HepG2 (cell line): Measurements from ENCODE around the gene POU3F3. TPM values are rescaled to one million over a fixed set of nuclear protein-coding genes. Genes with fewer than 3 reads are reported as not detected.

Source experiments
- BCLAF1 ChIP-seq: fragments of 450-650 bp; IDR thresholded peaks from 2 replicates; pipeline ENCODE4 v1.6.1; 2017; ENCODE audit warnings: mild to moderate bottlenecking
- CEBPZ ChIP-seq: IDR thresholded peaks from 2 replicates; pipeline ENCODE4 v1.6.1; 2012; ENCODE audit warnings: low read length, improper control_type of control experiment
- EP300 ChIP-seq, 3 experiments: sonication (generic) in 1 of 3; formaldehyde crosslinking in 1 of 3; IDR thresholded peaks; 2 replicates each; pipeline versions ENCODE4 v1.5.1 to v1.6.1; 2011 to 2020; ENCODE audit warnings: low read depth in 2 of 3, low read length in 2 of 3, borderline replicate concordance in 1 of 3, improper control_type of control experiment in 1 of 3, mild to moderate bottlenecking in 1 of 3, missing genetic modification reagents in 1 of 3, moderate library complexity in 1 of 3
- FOSL2 ChIP-seq: sonication (generic); formaldehyde crosslinking; IDR thresholded peaks from 2 replicates; pipeline ENCODE4 v1.4.0; 2020; ENCODE audit warnings: missing genetic modification reagents
- NRL ChIP-seq: sonication (generic); formaldehyde crosslinking; IDR thresholded peaks from 2 replicates; pipeline ENCODE4 v1.5.0; 2020; ENCODE audit warnings: missing genetic modification reagents, mild to moderate bottlenecking, moderate library complexity, borderline replicate concordance
- REXO4 ChIP-seq: sonication (generic); formaldehyde crosslinking; IDR thresholded peaks from 2 replicates; pipeline ENCODE4 v1.8.0; 2022; ENCODE audit warnings: missing genetic modification reagents, mild to moderate bottlenecking, borderline replicate concordance
- SIN3B ChIP-seq: fragments of 150-350 bp; IDR thresholded peaks from 2 replicates; pipeline ENCODE4 v1.6.1; 2014; ENCODE audit warnings: low read length
- ZNF18 ChIP-seq: sonication (generic); formaldehyde crosslinking; IDR thresholded peaks from 2 replicates; pipeline ENCODE4 v1.8.0; 2022; ENCODE audit warnings: mild to moderate bottlenecking, missing genetic modification reagents; ENCODE audit not compliant: insufficient replicate concordance
- ZNF709 ChIP-seq: sonication (generic); formaldehyde crosslinking; IDR thresholded peaks from 2 replicates; pipeline ENCODE4 v1.5.0; 2020; ENCODE audit warnings: mild to moderate bottlenecking, missing genetic modification reagents
- polyA plus RNA-seq, 8 experiments: library from polyadenylated mRNA; depleted of rRNA in 3 of 8; stranded (reverse) in 7 of 8; unstranded in 1 of 8; fragments of >200 nt; fragmentation: Illumina TruSeq in 4 of 8; extraction: Trizol in 4 of 8; gene quantifications; 2 replicates each; pipeline versions ENCODE4 v1.2.1 to v1.2.3, GENCODE V29; 2011 to 2016; ENCODE audit warnings: low read depth in 4 of 8, missing spikeins in 1 of 8, mixed read lengths in 1 of 8; ENCODE audit not compliant: insufficient read depth in 1 of 8
- total RNA-seq, 5 experiments: library from RNA; depleted of rRNA; stranded (reverse); fragments of >200 nt; fragmentation: Illumina TruSeq; extraction: Trizol; gene quantifications; 2 replicates each; pipeline ENCODE4 v1.2.3, GENCODE V29; 2016; ENCODE audit warnings: low read depth in 1 of 5

Gene POU3F3
- total and polyA plus RNA-seq, 2 of the 13 experiments (the other 11 are each of a cell fraction or from before 2014, with no cell fraction given) = not detected

- TF ChIP-seq BCLAF1 (no peak), ZNF18 (CRISPR knock-in tag) (no peak), NRL (no peak), EP300 (IDR thresholded peaks at IDR 0.05; ENCODE audit: low read depth in 2 of 2, low read length in 2 of 2) (no peak), EP300 (CRISPR knock-in tag; IDR thresholded peaks at IDR 0.05; ENCODE audit: borderline replicate concordance) (no peak), REXO4 (no peak), ZNF709 (CRISPR knock-in tag) (no peak), CEBPZ (no peak), FOSL2 (CRISPR knock-in tag) (no peak), SIN3B (no peak)
Observed at GRCh38 chr2:104878863-104879512, 25.1 kb downstream of the POU3F3 start (continued).
